Measurements from ENCODE around the gene PFKP.

PFKP gene

GRCh38 chr10:3166496-3167290, 99.3 kb downstream of the PFKP start:
- no peak for TF ChIP-seq CTCF (IDR thresholded peaks at IDR 0.05)

- no peak for TF ChIP-seq CTCF (IDR thresholded peaks at IDR 0.05)
These were observed 100.4 kb downstream of the PFKP start for GRCh38 chr10:3167611-3168330.

- TF ChIP-seq CTCF (IDR thresholded peaks at IDR 0.05): no peak
These were observed 101.9 kb downstream of the PFKP start for GRCh38 chr10:3169271-3169670.

GRCh38 chr10:3169673-3170072, 102.3 kb downstream of the PFKP start:
- TF ChIP-seq CTCF (IDR thresholded peaks at IDR 0.05): no peak

- no peak for TF ChIP-seq CTCF (IDR thresholded peaks at IDR 0.05)
These were observed 104.7 kb downstream of the PFKP start for GRCh38 chr10:3172081-3172445.

GRCh38 chr10:3172446-3173170, 105.3 kb downstream of the PFKP start, which contains the start of gene PITRM1:
TSS of gene PITRM1 (minus strand) at chr10:3172782. CDS start at chr10:3172772, 10 bp downstream.
- no peak for TF ChIP-seq CTCF (IDR thresholded peaks at IDR 0.05)

GRCh38 chr10:3173171-3173878, 106.0 kb downstream of the PFKP start:
- TF ChIP-seq CTCF (IDR thresholded peaks at IDR 0.05): no peak
